Adrenal gland (tissue), 12 donors: Measurements from ENCODE around the gene TRAF2. TPM values are rescaled to one million over a fixed set of nuclear protein-coding genes. Genes with fewer than 3 reads are reported as not detected.

ENCODE experiments used
- DNase-seq, 7 donors: peaks; one replicate each; pipeline ENCODE4 v3.0.0-alpha.2; 2019 to 2020
- H3K27ac ChIP-seq, 5 donors: fragments of 200-600 bp; sonication (generic) in 4 of 5; 1 replicate in 3 of 5; 2 replicates in 2 of 5; pipeline versions ENCODE4 v1.5.1 to v1.8.0; 2016 to 2020; ENCODE audit warnings: mild to moderate bottlenecking in 1 of 5
- H3K27me3 ChIP-seq: fragments of 200-600 bp; 2 replicates; pipeline ENCODE4 v1.8.0; 2021
- H3K36me3 ChIP-seq, 2 donors: fragments of 200-600 bp; replicated peaks in 1 of 2; 1 replicate in 1 of 2; 2 replicates in 1 of 2; pipeline versions ENCODE4 v1.5.1 to v1.8.0; 2018 to 2022
- H3K4me1 ChIP-seq, 2 donors: fragments of 200-600 bp; replicated peaks in 1 of 2; 1 replicate in 1 of 2; 2 replicates in 1 of 2; pipeline versions ENCODE4 v1.5.1 to v1.8.0; 2018 to 2021
- H3K4me3 ChIP-seq, 4 donors: fragments of 200-600 bp; sonication (generic) in 3 of 4; one replicate each; pipeline ENCODE4 v1.5.1; 2016 to 2018
- H3K9me3 ChIP-seq, 3 donors: fragments of 200-600 bp; sonication (generic) in 1 of 3; replicated peaks in 1 of 3; 1 replicate in 2 of 3; 2 replicates in 1 of 3; pipeline versions ENCODE4 v1.5.1 to v1.8.0; 2016 to 2021
- POLR2A ChIP-seq, 2 donors: fragments of 450-650 bp; IDR thresholded peaks; one replicate each; pipeline ENCODE4 v1.6.1; 2017; ENCODE audit warnings: antibody characterized with exemption in 2 of 2, mild to moderate bottlenecking in 2 of 2, moderate library complexity in 1 of 2
- WGBS, 4 donors: extraction: QIAGEN DNeasy Blood & Tissue Kit in 2 of 4; methylation state at CpG; one replicate each; pipeline versions ENCODE4 v1.1.5 to v1.1.7; 2013 to 2017; 5-methylcytosine and 5-hydroxymethylcytosine counted together
- intact Hi-C, 2 donors: fragments of 100-400 bp; cut with DNase I; formaldehyde crosslinking; loops; one replicate each; pipeline versions ENCODE4 v1.14.1 to v1.15.0; 2022 to 2023
- polyA plus RNA-seq, 3 donors: library from polyadenylated mRNA; stranded (reverse); fragments of 200-250 nt in 2 of 3; fragments of 350-450 nt in 1 of 3; fragmentation: Illumina TruSeq in 1 of 3; extraction: RNeasy Lipid Tissue Mini Kit (QIAGEN cat#74804) in 1 of 3; gene quantifications; one replicate each; pipeline ENCODE4 v1.2.3, GENCODE V29; 2013 to 2014
- total RNA-seq, 9 donors: library from RNA; depleted of rRNA in 4 of 9; stranded (reverse); fragments of >200 nt in 4 of 9; fragments of 120-200 nt in 1 of 9; fragmentation: NEBNext Ultra II Directional in 1 of 9; extraction: Animal tissue kit (Norgen Biotek cat#: 25700) in 1 of 9; gene quantifications; one replicate each; pipeline versions ENCODE4 v1.1.0 to v1.2.4, GENCODE V29; 2013 to 2023
- TF ChIP-seq, protein P1 (sequence below), 6 experiments: fragments of 450-650 bp in 4 of 6; fragments of 200-600 bp in 2 of 6; sonication (generic) in 1 of 6; IDR thresholded peaks; 1 replicate in 5 of 6; 2 replicates in 1 of 6; pipeline versions ENCODE4 v1.5.1 to v1.8.0; 2016 to 2021; ENCODE audit warnings: antibody characterized with exemption in 6 of 6, mild to moderate bottlenecking in 2 of 6, moderate library complexity in 1 of 6
- donor health status: healthy with polysubstance abuse.
- donor health status: Bipolar disorder and iron deficiency.
- donor health status: DM: yes; HTN: yes; CAD: no.
- donor health status: DM: no; HTN: no; CAD: no.
- donor health status: DM: no; HTN: no; CAD: no.
- donor health status: DM: yes; HTN: yes; CAD: no.

Gene TRAF2
- total and polyA plus RNA-seq, 12 donors: 3.4 to 24.7 (median 10.6) TPM

GRCh38 chr9:136971746-136972145, 85.4 kb downstream of the TRAF2 start:
- H3K4me3 ChIP-seq: no peak overlapping the region
- no peaks in the 10 kb centered on the region for H3K27me3 ChIP-seq
- WGBS, 4 donors: 73 to 84% (median 76%) methylated on average over 3 to 14 of the region's 14 CpGs
- no peak overlapping the region for H3K27ac ChIP-seq
- no peak for DNase-seq
- TF ChIP-seq POLR2A (IDR thresholded peaks at IDR 0.05): no peak
- TF ChIP-seq, protein P1, sequence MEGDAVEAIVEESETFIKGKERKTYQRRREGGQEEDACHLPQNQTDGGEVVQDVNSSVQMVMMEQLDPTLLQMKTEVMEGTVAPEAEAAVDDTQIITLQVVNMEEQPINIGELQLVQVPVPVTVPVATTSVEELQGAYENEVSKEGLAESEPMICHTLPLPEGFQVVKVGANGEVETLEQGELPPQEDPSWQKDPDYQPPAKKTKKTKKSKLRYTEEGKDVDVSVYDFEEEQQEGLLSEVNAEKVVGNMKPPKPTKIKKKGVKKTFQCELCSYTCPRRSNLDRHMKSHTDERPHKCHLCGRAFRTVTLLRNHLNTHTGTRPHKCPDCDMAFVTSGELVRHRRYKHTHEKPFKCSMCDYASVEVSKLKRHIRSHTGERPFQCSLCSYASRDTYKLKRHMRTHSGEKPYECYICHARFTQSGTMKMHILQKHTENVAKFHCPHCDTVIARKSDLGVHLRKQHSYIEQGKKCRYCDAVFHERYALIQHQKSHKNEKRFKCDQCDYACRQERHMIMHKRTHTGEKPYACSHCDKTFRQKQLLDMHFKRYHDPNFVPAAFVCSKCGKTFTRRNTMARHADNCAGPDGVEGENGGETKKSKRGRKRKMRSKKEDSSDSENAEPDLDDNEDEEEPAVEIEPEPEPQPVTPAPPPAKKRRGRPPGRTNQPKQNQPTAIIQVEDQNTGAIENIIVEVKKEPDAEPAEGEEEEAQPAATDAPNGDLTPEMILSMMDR (IDR thresholded peaks at IDR 0.05): no peak
- intact Hi-C loops: no loop called here
- H3K4me1 ChIP-seq: peaks cover 0 to 4% of the 10 kb centered on the region in 2 donors
- H3K9me3 ChIP-seq: no peaks in the 10 kb centered on the region
- no peaks in the 10 kb centered on the region for H3K36me3 ChIP-seq

DNA sequence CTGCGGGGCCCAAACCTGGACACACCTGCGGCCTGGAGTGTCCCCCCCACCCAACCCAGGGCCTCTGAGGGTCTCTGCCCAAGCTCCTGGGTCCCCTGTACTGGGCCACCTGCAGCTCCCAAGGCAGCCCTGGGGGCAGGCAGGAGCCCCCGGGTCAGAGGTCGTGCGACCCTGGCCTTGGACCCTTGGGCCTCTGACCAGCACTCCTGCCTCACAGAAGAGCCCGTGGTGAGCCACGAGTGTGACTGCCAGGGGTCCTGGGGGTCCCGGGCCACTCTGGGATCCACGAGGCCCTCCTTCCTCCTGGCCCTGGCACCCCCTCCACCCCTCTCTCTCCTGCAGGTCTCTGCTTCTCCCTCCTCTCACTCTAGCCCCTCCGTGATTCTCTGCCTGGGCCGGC, 86.0 kb downstream of the TRAF2 start:
- intact Hi-C loops: no loop called here
- 56 to 80% (median 79%) methylated on average over 6 to 11 of the region's 11 CpGs for WGBS, 4 donors
- Histone ChIP-seq H3K9me3 (no peaks in the 10 kb centered on the region), H3K4me1 (peaks cover 0 to 4% of the 10 kb centered on the region in 2 donors), H3K36me3 (no peaks in the 10 kb centered on the region), H3K27ac (no peak overlapping the region), H3K4me3 (no peak overlapping the region), H3K27me3 (no peaks in the 10 kb centered on the region)
- DNase-seq: no peak
- TF ChIP-seq POLR2A (IDR thresholded peaks at IDR 0.05): no peak
- TF ChIP-seq, protein P1 (IDR thresholded peaks at IDR 0.05): no peak

- H3K27ac ChIP-seq: no peak overlapping the region
- peaks cover 0 to 7% of the 10 kb centered on the region in 2 donors for H3K4me1 ChIP-seq
- WGBS, 4 donors: 51 to 65% (median 58%) methylated on average over 10 to 13 of the region's 13 CpGs
- H3K36me3 ChIP-seq: no peaks in the 10 kb centered on the region
- TF ChIP-seq, protein P1 (IDR thresholded peaks at IDR 0.05): no peak
- no peak for TF ChIP-seq POLR2A (IDR thresholded peaks at IDR 0.05)
- intact Hi-C loops: no loop called here
- no peaks in the 10 kb centered on the region for H3K27me3 ChIP-seq
- no peak overlapping the region for H3K4me3 ChIP-seq
- no peak for DNase-seq
- no peaks in the 10 kb centered on the region for H3K9me3 ChIP-seq
These were observed 86.4 kb downstream of the TRAF2 start for GRCh38 chr9:136972743-136973142.

- 89 to 92% (median 90%) methylated on average over 16 to 29 of the region's 29 CpGs for WGBS, 4 donors
These were observed 87.6 kb downstream of the TRAF2 start for GRCh38 chr9:136973618-136974617.

More at GRCh38 chr9:136973618-136974617, 87.6 kb downstream of the TRAF2 start:
- no peak overlapping the region for H3K27ac ChIP-seq
- peaks cover 0 to 11% of the 10 kb centered on the region in 2 donors for H3K4me1 ChIP-seq
- no peaks in the 10 kb centered on the region for H3K9me3 ChIP-seq
- H3K27me3 ChIP-seq: no peaks in the 10 kb centered on the region
- no peak overlapping the region for H3K4me3 ChIP-seq
- TF ChIP-seq, protein P1 (IDR thresholded peaks at IDR 0.05): no peak
- TF ChIP-seq POLR2A (IDR thresholded peaks at IDR 0.05): no peak
- DNase-seq: no peak
- intact Hi-C loops: no loop called here
- no peaks in the 10 kb centered on the region for H3K36me3 ChIP-seq
